HCT116 (cell line): ENCODE measurements around the gene TNS2.

Source experiments
- EGR1 ChIP-seq: IDR thresholded peaks from 2 replicates; pipeline ENCODE4 v1.6.1; 2012; ENCODE audit warnings: low read depth
- EZH2phosphoT487 ChIP-seq: fragments of 200-600 bp; IDR thresholded peaks from 2 replicates; pipeline ENCODE4 v1.6.1; 2018; ENCODE audit warnings: antibody characterized with exemption, borderline replicate concordance
- MAX ChIP-seq: IDR thresholded peaks from 2 replicates; pipeline ENCODE4 v1.6.1; 2012
- POLR2A ChIP-seq: IDR thresholded peaks from 2 replicates; pipeline ENCODE4 v1.7.0; 2011; ENCODE audit warnings: borderline replicate concordance; ENCODE audit not compliant: insufficient read depth, insufficient read length; ENCODE audit errors: extremely low read depth
- RAD21 ChIP-seq: IDR thresholded peaks from 2 replicates; pipeline ENCODE4 v1.6.1; 2012; ENCODE audit warnings: low read depth, mild to moderate bottlenecking
- REST ChIP-seq: IDR thresholded peaks from 2 replicates; pipeline ENCODE4 v1.6.1; 2012; ENCODE audit warnings: low read depth
- SP1 ChIP-seq: IDR thresholded peaks from 2 replicates; pipeline ENCODE4 v1.6.1; 2012; ENCODE audit warnings: low read depth
- TCF7L2 ChIP-seq: IDR thresholded peaks from 2 replicates; pipeline ENCODE4 v1.7.0; 2011; ENCODE audit warnings: borderline replicate concordance, inconsistent platforms; ENCODE audit not compliant: insufficient read depth, insufficient read length; ENCODE audit errors: extremely low read depth
- YY1 ChIP-seq: IDR thresholded peaks from 2 replicates; pipeline ENCODE4 v1.6.1; 2011; ENCODE audit warnings: low read length, low read depth, moderate library complexity, mild to moderate bottlenecking; ENCODE audit not compliant: insufficient replicate concordance; ENCODE audit errors: extremely low read depth
- ZNF274 ChIP-seq: fragments of 200-500 bp; sonication (Bioruptor generic); IDR thresholded peaks from 2 replicates; pipeline ENCODE4 v1.6.1; 2014; ENCODE audit warnings: mild to moderate bottlenecking, low read depth, low read length, inconsistent platforms
- TF ChIP-seq, protein P1 (sequence below), 3 experiments: fragments of 200-600 bp in 1 of 3; sonication (generic) in 1 of 3; IDR thresholded peaks in 2 of 3; conservative IDR thresholded peaks in 1 of 3; 2 replicates each; pipeline ENCODE4 v1.5.1; 2012 to 2017; ENCODE audit warnings: low read depth in 2 of 3, low read length in 2 of 3, antibody characterized with exemption in 1 of 3, borderline replicate concordance in 1 of 3, control low read depth in 1 of 3, mild to moderate bottlenecking in 1 of 3, mixed read lengths in 1 of 3, mixed run types in 1 of 3, moderate library complexity in 1 of 3; ENCODE audit not compliant: insufficient read depth in 1 of 3

DNA sequence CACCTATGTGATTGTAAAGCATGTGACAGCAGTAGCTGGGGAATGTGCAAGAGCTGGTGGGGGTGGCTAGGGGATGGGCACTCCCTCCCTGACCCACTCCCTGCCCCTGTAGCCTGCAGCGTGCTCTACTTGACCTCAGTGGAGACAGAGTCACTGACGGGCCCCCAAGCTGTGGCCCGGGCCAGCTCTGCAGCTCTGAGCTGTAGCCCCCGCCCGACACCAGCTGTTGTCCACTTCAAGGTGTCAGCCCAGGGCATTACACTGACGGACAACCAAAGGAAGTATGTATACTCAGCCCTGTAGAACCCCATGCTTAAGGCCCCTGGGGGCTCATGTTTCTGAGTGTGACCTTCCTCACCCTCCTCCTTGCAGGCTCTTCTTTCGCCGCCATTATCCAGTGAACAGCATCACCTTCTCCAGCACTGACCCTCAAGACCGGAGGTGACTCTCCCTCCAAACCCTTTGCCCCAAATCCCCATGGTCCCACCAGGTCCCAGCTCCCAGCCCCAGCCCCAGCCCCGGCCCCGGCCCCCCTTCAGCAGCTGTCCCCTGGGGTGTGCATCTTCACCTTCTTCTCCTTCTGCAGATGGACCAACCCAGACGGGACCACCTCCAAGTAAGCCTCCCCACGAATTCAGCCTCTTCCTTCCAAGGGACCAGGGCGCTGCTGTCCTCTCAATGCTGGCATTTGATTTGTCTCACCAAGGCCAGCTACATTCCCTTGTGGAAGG is 13.3 kb downstream of the TNS2 start:
- TF ChIP-seq SP1: no peak
- no peak for TF ChIP-seq RAD21
- TF ChIP-seq, protein P1, sequence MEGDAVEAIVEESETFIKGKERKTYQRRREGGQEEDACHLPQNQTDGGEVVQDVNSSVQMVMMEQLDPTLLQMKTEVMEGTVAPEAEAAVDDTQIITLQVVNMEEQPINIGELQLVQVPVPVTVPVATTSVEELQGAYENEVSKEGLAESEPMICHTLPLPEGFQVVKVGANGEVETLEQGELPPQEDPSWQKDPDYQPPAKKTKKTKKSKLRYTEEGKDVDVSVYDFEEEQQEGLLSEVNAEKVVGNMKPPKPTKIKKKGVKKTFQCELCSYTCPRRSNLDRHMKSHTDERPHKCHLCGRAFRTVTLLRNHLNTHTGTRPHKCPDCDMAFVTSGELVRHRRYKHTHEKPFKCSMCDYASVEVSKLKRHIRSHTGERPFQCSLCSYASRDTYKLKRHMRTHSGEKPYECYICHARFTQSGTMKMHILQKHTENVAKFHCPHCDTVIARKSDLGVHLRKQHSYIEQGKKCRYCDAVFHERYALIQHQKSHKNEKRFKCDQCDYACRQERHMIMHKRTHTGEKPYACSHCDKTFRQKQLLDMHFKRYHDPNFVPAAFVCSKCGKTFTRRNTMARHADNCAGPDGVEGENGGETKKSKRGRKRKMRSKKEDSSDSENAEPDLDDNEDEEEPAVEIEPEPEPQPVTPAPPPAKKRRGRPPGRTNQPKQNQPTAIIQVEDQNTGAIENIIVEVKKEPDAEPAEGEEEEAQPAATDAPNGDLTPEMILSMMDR (IDR thresholded peaks at IDR 0.05 in 2 of 3, conservative IDR thresholded peaks at IDR 0.05 in 1 of 3; ENCODE audit: borderline replicate concordance in 1 of 3, insufficient read depth in 1 of 3, low read depth in 2 of 3, low read length in 2 of 3): no peak
- TF ChIP-seq ZNF274: no peak
- TF ChIP-seq EGR1: no peak
- no peak for TF ChIP-seq POLR2A
- no peak for TF ChIP-seq MAX
- TF ChIP-seq REST: no peak
- no peak for TF ChIP-seq TCF7L2
- no peak for TF ChIP-seq EZH2phosphoT487
- TF ChIP-seq YY1: no peak
